ENCODE data around the gene PLA2G15.

The PLA2G15 gene

GRCh38 chr16:68232335-68232734 lies 12.8 kb upstream of the PLA2G15 start:
- DNase-seq (ENCODE audit: low spot score) = no peak

DNA sequence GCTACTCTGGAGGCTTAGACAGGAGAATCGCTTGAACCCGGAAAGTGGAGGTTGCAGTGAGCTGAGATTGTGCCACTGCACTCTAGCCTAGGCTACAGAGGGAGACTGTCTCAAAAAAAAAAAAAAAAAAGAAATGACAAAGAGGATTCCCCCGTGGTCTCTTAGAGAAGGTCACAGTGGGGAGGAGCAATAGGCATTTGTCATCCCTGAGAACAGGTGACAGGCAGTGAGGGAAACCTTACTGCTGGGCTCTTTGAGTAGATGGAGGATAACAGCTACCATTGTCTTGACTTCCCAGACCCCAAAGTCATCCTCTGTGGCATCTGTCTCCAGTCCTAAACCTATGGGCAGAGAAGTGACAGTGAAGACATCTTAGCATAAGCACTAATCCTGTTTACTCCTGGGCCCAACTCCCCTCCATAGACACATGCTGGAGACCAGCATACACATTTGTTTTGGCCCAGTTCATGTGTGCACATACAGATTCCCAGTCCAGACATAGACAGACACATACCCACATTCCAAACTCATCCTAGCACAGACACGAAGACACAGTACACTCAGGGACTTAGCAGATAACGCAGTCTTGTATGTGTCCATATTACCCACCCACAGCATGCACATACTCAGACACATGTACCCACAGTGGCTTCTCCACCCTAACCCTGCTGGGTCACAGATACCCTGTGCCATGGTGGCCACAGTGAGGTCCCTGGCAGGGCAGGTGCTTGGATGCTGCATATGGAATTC lies 11.9 kb upstream of the PLA2G15 start:
- DNase-seq (ENCODE audit: low spot score) = no peak

DNA sequence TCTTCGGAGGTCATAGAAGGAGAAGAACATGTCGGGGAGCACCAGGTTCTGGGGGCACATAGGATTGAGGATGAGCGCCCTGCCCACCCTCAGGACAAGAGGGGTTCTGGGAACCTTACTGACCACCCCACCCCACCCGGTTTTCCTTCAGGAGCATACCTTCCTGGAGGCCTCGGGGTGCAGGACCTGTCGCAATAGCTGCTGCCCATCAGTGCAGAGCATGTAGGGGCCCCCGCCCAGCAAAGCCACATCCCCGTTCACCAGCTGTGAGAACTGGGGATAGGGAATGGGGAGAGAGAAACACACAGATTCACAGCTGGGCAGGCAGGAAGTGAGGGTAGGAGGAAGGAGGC lies 11.4 kb upstream of the PLA2G15 start:
- no peak for DNase-seq (ENCODE audit: low spot score)

DNA sequence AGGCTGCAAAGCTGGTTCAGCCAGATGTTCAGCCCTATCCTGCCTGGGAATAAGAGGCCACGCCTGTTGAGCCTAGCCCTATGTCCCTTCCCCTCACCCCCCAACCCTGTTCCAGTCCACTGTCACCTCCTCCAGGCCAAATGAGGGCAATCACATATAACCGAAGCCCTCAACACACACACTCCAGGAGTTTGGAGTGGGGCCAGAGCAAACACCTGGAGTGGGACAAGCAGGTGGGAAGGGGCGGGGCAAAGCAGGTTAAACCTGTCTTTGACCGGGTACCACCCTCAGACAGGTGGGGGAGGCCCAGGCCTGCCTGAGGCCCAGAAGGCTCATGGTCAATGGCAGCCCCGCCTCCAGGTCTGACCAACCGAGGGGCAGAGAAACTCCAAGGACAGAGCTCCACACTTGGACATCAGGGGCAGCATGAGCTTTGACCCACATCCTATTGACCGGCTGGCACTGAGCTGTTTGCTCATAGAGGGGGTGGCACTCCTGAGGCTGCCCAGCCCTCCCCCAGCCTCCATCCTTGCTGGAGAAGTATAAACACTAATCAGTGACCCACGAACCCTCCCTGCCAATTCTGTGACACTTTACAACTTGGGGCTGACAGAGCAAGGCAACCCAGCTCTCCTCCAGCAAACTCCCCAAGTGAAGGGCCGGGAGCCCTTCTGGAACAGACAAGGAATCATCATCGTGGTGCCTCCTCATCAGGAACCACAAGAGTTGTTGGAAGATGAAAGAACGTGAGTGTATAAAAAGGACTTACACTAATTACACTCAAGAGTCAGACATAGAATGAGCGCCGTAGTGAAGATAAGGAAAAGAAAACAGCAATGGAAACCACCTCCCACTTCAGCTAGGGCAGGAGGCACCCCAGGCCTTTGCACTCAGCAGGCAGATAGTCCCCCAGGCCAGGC lies 10.7 kb upstream of the PLA2G15 start:
- DNase-seq (ENCODE audit: low spot score) = no peak

GRCh38 chr16:68235108-68235886 lies 9.9 kb upstream of the PLA2G15 start:
- no peak for DNase-seq (ENCODE audit: low spot score)

DNA sequence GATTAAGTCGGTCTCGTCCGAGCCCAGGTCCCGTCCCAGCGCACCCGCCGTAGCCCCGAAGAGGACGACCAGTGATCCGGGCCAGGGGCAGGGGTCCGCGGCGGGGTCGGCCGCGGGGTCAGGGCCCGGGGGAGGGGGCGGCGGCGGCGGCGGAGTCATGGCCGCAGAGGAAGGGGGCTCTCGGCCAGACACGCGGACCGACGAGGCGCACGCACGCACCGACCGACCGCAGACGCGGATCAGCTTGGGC lies 9.4 kb upstream of the PLA2G15 start, which contains the start of gene ESRP2:
TSS of gene ESRP2 (minus strand) at position 241 of the 250 bp plus-strand sequence. CDS start at position 159, 82 bp downstream.
- no peak for DNase-seq (ENCODE audit: low spot score)

DNA sequence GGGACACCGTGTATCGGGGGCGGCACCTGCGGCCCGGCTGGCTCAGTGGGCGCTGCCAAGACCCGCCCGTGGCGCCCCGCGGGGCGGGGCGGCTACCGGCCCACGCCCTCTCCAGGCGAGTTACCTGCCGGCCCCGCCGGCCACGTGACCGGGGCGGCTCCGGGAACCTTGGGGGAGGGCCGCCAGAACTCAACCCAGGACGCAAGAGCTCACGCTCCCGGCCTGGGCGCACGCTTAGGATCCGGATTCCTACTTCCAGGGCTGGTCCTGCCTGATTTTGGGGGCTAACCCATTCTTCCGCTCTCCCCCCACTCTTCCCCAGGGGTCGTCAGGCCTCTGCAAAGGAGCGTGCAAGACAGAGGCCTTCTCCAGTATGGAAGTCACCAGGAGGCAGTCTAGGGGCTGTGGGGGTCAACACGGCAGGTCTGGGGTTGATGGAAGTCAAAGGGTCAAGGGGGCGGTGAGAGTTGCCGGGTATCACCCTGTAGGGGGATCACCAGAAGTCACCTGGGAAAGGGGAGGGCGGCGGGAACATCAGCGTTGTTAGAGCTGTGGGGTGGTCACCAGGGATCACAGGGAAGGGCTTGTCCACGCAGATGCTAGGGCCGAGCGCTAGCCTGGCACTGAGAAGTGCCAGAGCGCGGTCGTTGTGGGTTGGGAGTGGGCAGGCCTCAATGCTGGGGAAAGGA lies 8.9 kb upstream of the PLA2G15 start:
- DNase-seq (ENCODE audit: low spot score) = no peak

GRCh38 chr16:68236826-68237242 lies 8.3 kb upstream of the PLA2G15 start:
- no peak for DNase-seq (ENCODE audit: low spot score)

- peak; percentile 99 for DNase-seq (ENCODE audit: low spot score)
These were observed 7.7 kb upstream of the PLA2G15 start for GRCh38 chr16:68237243-68238028.

DNA sequence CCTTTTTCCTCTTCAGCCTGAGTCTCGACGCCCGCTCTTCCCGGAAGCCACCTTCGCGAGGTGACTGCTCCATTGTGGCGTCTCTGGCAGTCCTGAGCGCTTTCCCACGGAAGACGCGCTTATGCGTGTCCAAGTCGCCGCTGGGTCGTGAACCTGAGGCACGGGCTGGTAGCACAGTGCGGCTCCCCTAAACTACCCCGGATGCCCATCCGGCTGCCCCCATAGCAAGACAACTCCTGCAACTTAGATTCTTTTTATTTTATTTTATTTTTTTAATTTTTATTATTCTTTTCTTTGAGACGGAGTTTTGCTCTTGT lies 7.2 kb upstream of the PLA2G15 start:
- no peak for DNase-seq (ENCODE audit: low spot score)

GRCh38 chr16:68242085-68242484 lies 3.1 kb upstream of the PLA2G15 start:
- DNase-seq (ENCODE audit: low spot score) = no peak

GRCh38 chr16:68242926-68243858 lies 2.0 kb upstream of the PLA2G15 start:
- no peak for DNase-seq (ENCODE audit: low spot score)

- DNase-seq (ENCODE audit: low spot score) = no peak
These were observed 681 bp upstream of the PLA2G15 start for GRCh38 chr16:68244481-68244902.

DNA sequence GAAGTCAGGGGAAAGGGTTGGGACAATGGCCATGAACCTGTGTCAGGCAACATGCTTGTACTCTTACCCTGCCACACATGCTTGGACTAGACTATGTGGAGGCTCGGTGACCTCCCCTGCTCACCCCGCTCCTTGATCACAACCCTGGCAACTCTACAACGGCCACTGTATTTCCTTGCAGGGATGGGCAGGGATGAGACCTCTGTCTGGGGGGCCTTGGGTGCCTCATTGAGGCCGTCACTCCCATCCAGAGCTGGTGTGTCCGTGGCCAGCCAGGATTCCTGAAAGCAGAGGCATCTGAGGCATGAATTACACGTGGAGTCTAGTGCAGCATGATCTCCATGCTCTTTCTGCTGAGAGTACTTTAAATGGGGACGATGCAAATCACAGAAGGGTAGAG lies 948 bp downstream of the PLA2G15 start:
- no peak for DNase-seq (ENCODE audit: low spot score)

GRCh38 chr16:68246666-68247065 lies 1.5 kb downstream of the PLA2G15 start:
- peak; percentile 52 for DNase-seq (ENCODE audit: low spot score)

- no peak for DNase-seq (ENCODE audit: low spot score)
These were observed 2.2 kb downstream of the PLA2G15 start for GRCh38 chr16:68247400-68247799.

DNA sequence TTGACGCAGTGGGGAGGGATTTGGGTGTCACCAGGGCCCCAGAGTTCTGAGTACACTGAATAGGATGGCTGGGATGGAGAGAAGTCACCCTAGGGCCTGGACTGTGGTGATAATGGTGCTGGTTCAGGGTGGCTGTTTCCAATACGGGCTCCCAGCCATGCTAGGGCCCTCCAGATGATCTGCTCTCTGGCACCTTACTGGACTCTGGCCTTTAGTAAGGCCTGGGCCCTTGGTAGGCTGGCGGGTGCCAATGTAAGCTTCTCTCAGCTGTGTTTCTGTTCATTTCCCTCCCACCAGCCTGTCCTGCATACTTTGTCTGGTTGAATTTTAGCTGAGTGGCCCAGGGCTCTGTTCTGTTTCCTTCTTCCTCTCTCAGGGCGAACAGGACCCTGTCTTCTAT lies 2.8 kb downstream of the PLA2G15 start:
- no peak for DNase-seq (ENCODE audit: low spot score)

GRCh38 chr16:68249371-68249770 lies 4.2 kb downstream of the PLA2G15 start:
- DNase-seq (ENCODE audit: low spot score) = no peak

GRCh38 chr16:68250951-68251350 lies 5.8 kb downstream of the PLA2G15 start:
- DNase-seq (ENCODE audit: low spot score) = no peak

DNA sequence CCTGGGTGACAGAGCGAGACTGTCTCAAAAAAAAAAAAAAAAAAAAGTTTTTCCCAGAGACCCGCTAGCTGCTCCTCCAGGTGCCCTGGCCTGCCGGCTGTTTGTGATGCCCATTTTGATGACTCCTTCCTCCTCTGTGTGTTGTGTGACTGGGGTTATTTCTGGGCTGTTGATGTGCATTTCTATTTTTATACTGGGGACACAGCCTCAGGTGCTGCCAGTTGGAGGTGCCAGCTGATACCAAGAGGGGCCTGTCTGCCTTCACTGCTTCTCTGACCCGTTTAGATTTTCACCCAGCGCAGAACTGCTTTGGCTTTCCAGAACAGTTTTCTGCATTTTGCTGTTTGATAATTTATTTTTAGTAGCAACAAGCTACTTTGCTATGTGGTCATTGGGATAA lies 6.7 kb downstream of the PLA2G15 start:
- DNase-seq (ENCODE audit: low spot score) = no peak

All from AG20443 (cell line).